Neutrophil (primary cell): Measurements from ENCODE around the gene FAAP100.

Source experiments
- H3K27ac ChIP-seq: fragments of 200-600 bp; sonication (generic); 2 replicates; pipeline ENCODE4 v1.5.1; 2016; ENCODE audit warnings: mild to moderate bottlenecking, moderate library complexity
- H3K27me3 ChIP-seq: fragments of 200-600 bp; sonication (generic); 2 replicates; pipeline ENCODE4 v1.6.0; 2016; ENCODE audit warnings: mild to moderate bottlenecking
- H3K36me3 ChIP-seq: fragments of 200-600 bp; sonication (generic); 2 replicates; pipeline ENCODE4 v1.5.1; 2017
- H3K4me1 ChIP-seq, 2 experiments: fragments of 200-600 bp in 1 of 2; sonication (generic) in 1 of 2; 1 replicate in 1 of 2; 2 replicates in 1 of 2; pipeline versions ENCODE4 v1.5.1 to v1.6.1; 2013 to 2016; ENCODE audit warnings: low read depth in 1 of 2, low read length in 1 of 2, mild to moderate bottlenecking in 1 of 2, moderate library complexity in 1 of 2; ENCODE audit not compliant: control insufficient read depth in 1 of 2, insufficient read depth in 1 of 2
- H3K4me3 ChIP-seq, 2 experiments: fragments of 200-600 bp in 1 of 2; sonication (generic) in 1 of 2; 1 replicate in 1 of 2; 2 replicates in 1 of 2; pipeline ENCODE4 v1.5.1; 2013 to 2016; ENCODE audit warnings: low read depth in 1 of 2, low read length in 1 of 2, mild to moderate bottlenecking in 1 of 2, moderate library complexity in 1 of 2
- H3K9me3 ChIP-seq: fragments of 200-600 bp; sonication (generic); 2 replicates; pipeline ENCODE4 v1.5.1; 2016
- TF ChIP-seq, protein P1 (sequence below): fragments of 200-600 bp; sonication (generic); IDR thresholded peaks from 2 replicates; pipeline ENCODE4 v1.5.1; 2016; ENCODE audit warnings: antibody characterized with exemption

The FAAP100 gene

DNA sequence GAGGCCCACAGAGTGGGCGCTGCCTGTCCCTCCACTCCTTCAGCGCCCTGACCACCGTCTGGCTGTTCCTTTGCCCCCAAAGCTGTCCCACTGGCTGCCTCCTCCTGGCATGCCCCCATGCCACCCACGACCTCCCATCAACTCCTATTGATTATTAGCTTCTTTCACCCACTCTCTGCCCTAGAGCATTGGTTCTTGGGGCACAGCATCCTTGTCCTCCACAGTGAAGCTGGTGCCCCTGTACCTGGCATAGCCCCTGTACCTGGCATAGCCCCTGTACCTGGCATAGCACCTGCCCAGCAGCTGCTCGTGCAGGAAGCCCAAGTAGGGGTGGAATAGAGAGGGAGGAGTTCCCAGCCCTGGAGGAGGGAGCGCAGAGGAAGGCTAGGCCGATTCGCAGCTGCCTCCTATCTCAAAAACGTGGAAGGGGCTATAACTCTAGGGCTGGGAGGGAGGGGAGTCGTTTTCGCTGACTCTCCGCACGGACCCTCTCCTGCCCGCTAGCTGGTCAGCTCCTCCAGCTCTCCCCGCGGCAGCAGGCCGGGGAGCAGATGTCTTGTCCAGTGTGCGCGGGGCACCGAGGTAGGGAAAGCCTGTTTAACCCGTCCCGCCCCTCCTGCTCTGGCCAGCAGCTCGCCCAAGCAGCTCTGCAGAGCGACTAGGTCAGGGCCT lies 33.9 kb downstream of the FAAP100 start:
- peak overlapping the region; percentile 46 to 72 for H3K4me3 ChIP-seq
- peaks cover 52% of the 10 kb centered on the region for H3K27me3 ChIP-seq
- peaks cover 55 to 57% of the 10 kb centered on the region in 2 experiments for H3K4me1 ChIP-seq
- H3K27ac ChIP-seq: peak overlapping the region; percentile 26
- no peaks in the 10 kb centered on the region for H3K9me3 ChIP-seq
- H3K36me3 ChIP-seq: no peaks in the 10 kb centered on the region
- TF ChIP-seq, protein P1, sequence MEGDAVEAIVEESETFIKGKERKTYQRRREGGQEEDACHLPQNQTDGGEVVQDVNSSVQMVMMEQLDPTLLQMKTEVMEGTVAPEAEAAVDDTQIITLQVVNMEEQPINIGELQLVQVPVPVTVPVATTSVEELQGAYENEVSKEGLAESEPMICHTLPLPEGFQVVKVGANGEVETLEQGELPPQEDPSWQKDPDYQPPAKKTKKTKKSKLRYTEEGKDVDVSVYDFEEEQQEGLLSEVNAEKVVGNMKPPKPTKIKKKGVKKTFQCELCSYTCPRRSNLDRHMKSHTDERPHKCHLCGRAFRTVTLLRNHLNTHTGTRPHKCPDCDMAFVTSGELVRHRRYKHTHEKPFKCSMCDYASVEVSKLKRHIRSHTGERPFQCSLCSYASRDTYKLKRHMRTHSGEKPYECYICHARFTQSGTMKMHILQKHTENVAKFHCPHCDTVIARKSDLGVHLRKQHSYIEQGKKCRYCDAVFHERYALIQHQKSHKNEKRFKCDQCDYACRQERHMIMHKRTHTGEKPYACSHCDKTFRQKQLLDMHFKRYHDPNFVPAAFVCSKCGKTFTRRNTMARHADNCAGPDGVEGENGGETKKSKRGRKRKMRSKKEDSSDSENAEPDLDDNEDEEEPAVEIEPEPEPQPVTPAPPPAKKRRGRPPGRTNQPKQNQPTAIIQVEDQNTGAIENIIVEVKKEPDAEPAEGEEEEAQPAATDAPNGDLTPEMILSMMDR: no peak

DNA sequence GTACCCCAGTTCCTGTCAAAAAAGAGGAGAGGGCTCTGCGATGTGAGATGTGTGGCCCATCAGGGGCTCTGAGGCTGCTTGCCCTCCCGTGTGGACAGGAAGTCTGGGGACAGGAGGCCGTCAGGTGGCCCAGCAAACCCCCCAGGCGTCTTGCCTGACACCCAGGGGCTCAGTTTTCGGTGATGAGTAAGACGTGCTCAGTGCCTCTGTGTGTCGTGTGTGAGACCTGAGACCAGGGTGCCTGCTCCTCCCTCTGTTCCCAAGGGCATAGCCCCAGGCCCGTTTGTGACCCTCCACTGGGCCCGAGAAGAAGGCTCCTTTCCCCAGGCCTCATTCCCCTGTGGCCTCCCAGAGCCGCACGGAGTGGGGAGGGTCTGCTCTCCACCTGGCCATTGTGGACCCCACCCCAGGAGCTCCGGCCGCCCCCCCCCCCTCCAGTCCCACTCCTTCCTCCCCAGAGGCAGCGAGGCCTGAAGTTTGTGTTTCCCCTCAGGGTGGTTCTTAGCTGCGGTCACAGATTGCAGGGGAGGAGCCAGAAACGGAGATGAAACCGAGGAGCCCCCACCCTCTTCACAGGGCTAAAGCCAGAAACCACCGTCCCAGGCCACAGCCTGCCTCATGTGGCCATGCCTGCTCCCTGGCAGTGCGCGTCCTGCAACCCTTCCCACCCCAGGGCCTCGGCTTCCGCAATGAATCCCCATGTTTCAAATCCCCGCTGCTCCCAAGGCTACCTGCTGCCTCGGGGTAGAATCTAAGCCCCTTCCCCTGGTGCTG lies 34.6 kb downstream of the FAAP100 start:
- Histone ChIP-seq H3K27me3 (peaks cover 45% of the 10 kb centered on the region), H3K4me1 (peaks cover 56 to 57% of the 10 kb centered on the region in 2 experiments), H3K36me3 (no peaks in the 10 kb centered on the region), H3K27ac (no peak overlapping the region), H3K4me3 (no peak overlapping the region), H3K9me3 (no peaks in the 10 kb centered on the region)
- TF ChIP-seq, protein P1: no peak

DNA sequence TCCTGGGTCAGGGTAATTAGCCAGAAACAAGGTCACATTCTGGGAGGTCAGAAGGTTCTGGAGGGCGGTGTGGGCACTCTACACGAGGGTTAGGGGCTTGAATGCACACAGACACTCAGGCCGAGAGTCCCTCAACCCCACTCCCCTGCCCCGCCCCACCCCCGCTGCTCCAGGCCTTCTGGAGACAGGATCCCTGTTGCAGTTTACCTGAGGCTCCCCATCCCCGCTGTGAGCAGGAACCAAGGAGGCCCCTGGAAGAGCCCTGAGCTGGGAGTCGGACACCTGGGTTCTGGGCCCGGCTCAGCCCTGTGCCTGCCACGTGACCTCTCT lies 35.2 kb downstream of the FAAP100 start:
- TF ChIP-seq, protein P1: no peak
- Histone ChIP-seq H3K27ac (no peak overlapping the region), H3K4me1 (peaks cover 57 to 59% of the 10 kb centered on the region in 2 experiments), H3K36me3 (peaks cover 5% of the 10 kb centered on the region), H3K4me3 (no peak overlapping the region), H3K27me3 (peaks cover 40% of the 10 kb centered on the region), H3K9me3 (no peaks in the 10 kb centered on the region)

DNA sequence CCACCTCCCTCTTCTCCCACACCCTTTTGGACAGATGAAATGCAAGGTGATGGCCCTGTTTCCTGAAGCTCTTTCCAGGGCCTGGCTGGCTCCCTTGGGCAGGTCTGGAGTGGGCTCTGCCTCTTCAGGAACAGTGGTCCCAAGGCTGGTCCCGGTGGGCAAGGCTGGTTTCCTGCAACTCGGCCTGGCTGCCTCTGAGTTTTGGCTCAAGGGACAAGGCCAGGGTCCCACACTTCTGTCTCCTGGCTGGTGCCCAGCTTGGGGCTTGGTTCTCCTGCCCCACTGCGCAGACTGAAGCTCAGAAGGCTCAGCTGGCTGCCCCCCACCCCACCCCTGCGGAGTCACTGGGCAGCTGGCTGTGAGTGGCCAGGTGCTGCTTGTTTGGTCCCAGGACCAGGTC lies 35.7 kb downstream of the FAAP100 start:
- H3K27me3 ChIP-seq: peaks cover 34% of the 10 kb centered on the region
- H3K4me3 ChIP-seq: no peak overlapping the region
- H3K27ac ChIP-seq: peak overlapping the region; percentile 95
- H3K9me3 ChIP-seq: no peaks in the 10 kb centered on the region
- peaks cover 57 to 65% of the 10 kb centered on the region in 2 experiments for H3K4me1 ChIP-seq
- TF ChIP-seq, protein P1: no peak
- H3K36me3 ChIP-seq: peaks cover 11% of the 10 kb centered on the region

DNA sequence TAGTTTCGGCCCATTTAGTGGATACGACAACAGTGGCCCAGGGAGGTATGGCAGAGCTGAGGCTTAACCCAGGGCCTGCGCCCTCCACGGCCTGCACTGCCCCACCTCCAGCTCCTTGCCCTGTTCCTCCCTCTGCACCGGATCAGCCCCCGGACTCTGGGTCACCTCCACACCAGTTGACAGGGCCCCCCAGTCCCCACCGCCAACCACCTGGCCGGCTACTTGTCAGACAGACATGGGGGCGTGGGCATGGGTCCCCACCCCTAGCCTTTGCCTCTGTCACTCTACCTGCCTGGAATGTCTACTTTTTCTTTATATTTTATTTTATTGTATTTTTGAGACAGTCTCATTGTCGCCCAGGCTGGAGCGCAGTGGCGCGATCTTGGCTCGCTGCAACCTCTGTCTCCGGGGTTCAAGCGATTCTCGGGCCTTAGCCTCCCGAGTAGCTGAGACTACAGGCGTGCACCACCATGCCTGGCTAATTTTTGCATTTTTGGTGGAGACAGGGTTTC lies 36.6 kb downstream of the FAAP100 start:
- Histone ChIP-seq H3K36me3 (peaks cover 19% of the 10 kb centered on the region), H3K4me3 (peak overlapping the region; percentile 88 to 100), H3K4me1 (peaks cover 64 to 73% of the 10 kb centered on the region in 2 experiments), H3K27me3 (peaks cover 26% of the 10 kb centered on the region), H3K27ac (peak overlapping the region; percentile 95), H3K9me3 (no peaks in the 10 kb centered on the region)
- TF ChIP-seq, protein P1: no peak
